ENCODE results near the gene GAD2.
A peak's percentile ranks its signal among the peaks of the same experiment; 100 is the strongest.

Gene GAD2

DNA sequence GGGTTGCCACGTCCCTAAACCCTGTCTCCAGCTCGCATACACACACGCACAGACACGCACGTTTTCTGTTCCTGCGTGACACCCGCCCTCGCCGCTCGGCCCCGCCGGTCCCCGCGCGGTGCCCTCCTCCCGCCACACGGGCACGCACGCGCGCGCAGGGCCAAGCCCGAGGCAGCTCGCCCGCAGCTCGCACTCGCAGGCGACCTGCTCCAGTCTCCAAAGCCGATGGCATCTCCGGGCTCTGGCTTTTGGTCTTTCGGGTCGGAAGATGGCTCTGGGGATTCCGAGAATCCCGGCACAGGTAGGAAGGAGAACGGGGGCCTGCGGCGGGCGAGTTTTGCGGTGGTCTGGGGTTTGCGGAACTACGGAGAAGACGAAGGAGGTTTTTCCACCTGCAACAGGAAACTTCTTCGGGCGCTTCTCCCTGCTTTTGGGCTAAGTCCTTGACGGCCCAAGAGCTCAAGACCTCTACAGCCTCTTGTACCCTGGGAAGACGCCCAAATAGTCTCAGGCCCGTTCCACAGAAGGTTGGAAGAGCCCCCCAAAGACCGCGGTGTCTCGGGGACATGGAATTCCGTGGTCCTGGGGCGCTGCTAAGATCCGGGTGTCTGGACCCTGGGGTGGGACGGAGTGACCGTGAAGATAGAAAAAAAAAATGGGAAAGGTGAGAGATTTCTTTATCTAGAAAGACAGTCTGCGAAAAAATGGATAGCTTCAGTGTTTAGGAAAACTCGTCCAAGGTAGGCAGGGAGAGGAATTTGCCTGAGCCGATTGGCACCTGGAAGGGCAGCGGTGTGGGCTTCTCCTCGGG lies at the start of gene GAD2:
Gene GAD2, plus strand, starts transcription at position 190 of the 811 bp plus-strand sequence. Its CDS starts 36 bp downstream, at position 226.
- Mint-ChIP-seq H3K27ac (no peak within 1 kb of the TSS), H3K4me1 (peaks cover 12% of the 10 kb centered on the region), H3K9me3 (no peaks in the 10 kb centered on the region), H3K27me3 (peaks cover 43% of the 10 kb centered on the region), H3K4me3 (peak within 1 kb of the TSS; percentile 79), H3K36me3 (no peaks in the 10 kb centered on the region)
- DNase-seq (ENCODE audit: low spot score in 2 of 2) (no peak), ATAC-seq (ENCODE audit: low read depth) (no peak)

DNA sequence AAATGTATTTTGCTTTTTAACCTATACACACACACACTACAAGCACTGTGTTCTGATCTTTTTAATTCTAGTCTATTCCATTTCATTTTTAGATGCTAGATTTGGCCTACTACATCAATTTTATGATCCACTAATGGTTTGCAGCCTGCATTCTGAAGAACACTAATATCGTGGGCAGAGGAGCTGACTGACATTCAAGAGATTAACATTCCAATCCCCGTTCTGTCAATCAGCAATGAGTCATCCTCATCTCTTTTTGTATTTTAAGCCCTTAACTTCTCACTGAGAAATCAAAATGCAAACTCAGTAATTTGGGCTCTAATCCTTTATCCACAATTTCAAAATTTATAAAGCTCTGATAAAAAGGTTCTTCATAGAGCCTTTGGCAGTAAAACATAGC lies 47.1 kb upstream of the GAD2 start:
- Mint-ChIP-seq H3K36me3 (no peaks in the 10 kb centered on the region), H3K4me3 (no peak overlapping the region), H3K9me3 (no peaks in the 10 kb centered on the region), H3K27me3 (peaks cover 8% of the 10 kb centered on the region), H3K4me1 (no peaks in the 10 kb centered on the region), H3K27ac (no peak overlapping the region)
- DNase-seq (ENCODE audit: low spot score in 2 of 2) = no peak
- no peak for ATAC-seq (ENCODE audit: low read depth)

DNA sequence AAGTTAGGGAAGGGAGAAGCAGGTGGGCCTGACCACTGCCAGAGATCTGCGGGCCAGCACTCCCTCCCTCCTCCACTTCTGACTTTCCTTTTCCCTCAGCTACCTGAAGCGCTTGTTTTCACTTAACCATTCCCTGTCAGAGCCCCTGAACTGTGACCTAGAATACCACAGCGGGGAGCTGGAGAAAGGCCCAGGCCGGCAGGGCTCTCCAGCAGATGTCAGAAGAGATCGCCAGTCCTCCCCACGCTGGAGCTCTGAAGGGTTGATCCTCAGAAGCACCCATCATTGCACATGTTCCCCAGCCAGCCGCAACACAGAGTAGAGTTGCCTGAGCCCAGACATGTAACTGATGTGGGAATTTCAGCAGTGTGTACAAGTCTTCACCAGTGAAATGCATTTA lies 44.4 kb upstream of the GAD2 start:
- Mint-ChIP-seq H3K9me3 (no peaks in the 10 kb centered on the region), H3K27ac (no peak overlapping the region), H3K36me3 (no peaks in the 10 kb centered on the region), H3K27me3 (peaks cover 8% of the 10 kb centered on the region), H3K4me3 (no peak overlapping the region), H3K4me1 (no peaks in the 10 kb centered on the region)
- no peak for ATAC-seq (ENCODE audit: low read depth)
- DNase-seq (ENCODE audit: low spot score in 2 of 2) = no peak

DNA sequence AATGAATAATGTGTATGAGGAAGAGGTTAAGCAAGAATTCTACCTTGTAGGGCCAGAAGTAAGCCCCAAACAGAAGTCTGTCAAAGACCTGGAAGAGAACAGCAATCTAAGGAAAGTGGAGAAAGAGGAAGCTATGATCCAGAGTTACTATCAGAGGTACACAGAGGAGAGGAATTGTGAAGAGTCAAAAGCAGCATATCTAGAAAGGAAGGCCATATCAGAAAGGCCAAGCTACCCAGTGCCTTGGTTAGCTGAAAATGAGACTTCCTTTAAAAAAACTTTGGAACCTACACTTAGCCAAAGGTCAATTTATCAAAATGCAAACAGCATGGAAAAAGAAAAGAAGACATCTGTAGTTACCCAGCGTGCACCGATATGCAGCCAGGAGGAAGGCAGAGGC lies 42.7 kb upstream of the GAD2 start:
- Mint-ChIP-seq H3K4me3 (no peak overlapping the region), H3K27me3 (peaks cover 10% of the 10 kb centered on the region), H3K9me3 (no peaks in the 10 kb centered on the region), H3K4me1 (no peaks in the 10 kb centered on the region), H3K36me3 (no peaks in the 10 kb centered on the region), H3K27ac (no peak overlapping the region)
- ATAC-seq (ENCODE audit: low read depth) = no peak
- DNase-seq (ENCODE audit: low spot score in 2 of 2) = no peak

DNA sequence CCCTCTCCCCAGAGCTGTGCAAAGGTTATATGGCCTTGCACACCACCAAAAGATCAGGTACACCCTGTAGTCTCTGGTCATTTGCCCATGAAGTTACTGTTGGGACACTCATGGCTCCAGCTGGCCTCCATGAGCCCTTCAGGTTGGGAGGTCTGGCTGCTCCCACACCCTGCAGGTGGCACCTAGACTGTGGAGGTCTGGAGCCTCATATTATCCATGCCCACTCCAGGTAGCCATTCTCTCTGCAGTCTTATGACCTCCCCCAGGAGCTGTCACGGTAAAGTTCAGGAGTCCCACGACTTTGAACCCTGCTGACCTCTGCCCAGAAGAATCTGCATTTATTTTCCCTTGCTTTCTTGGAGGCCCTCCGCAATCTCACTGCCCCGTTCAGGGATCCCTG lies 39.2 kb upstream of the GAD2 start:
- H3K27me3 Mint-ChIP-seq = peaks cover 6% of the 10 kb centered on the region

DNA sequence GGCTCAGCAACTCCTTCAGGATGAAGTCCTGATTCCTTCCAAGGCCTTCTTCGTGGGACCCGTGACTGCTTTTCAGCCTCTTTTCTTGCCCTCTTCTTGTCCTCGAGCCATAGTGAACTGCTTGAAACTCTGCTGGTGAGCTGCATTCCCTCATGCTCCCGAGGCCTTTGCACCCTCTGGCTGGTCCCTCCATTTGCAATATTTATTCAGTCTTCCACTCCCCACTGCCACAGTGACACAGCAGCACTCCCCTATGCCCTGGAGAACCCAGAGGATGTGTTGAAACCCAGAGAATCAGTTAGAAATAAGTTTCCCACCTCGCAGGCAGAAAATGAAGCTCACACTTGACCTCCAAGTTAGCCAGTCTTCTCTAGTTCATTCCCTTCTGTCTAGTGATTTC lies 22.3 kb upstream of the GAD2 start:
- Mint-ChIP-seq H3K4me1 (peaks cover 2% of the 10 kb centered on the region), H3K4me3 (no peak overlapping the region), H3K36me3 (no peaks in the 10 kb centered on the region), H3K27ac (no peak overlapping the region), H3K9me3 (peaks cover 6% of the 10 kb centered on the region), H3K27me3 (peaks cover 6% of the 10 kb centered on the region)
- no peak for DNase-seq (ENCODE audit: low spot score in 2 of 2)
- ATAC-seq (ENCODE audit: low read depth) = no peak

More for the DNA sequence above, 39.2 kb upstream of the GAD2 start:
- Mint-ChIP-seq H3K27ac (no peak overlapping the region), H3K9me3 (no peaks in the 10 kb centered on the region), H3K4me3 (no peak overlapping the region), H3K36me3 (no peaks in the 10 kb centered on the region), H3K4me1 (no peaks in the 10 kb centered on the region)
- ATAC-seq (ENCODE audit: low read depth) (no peak), DNase-seq (ENCODE audit: low spot score in 2 of 2) (no peak)

DNA sequence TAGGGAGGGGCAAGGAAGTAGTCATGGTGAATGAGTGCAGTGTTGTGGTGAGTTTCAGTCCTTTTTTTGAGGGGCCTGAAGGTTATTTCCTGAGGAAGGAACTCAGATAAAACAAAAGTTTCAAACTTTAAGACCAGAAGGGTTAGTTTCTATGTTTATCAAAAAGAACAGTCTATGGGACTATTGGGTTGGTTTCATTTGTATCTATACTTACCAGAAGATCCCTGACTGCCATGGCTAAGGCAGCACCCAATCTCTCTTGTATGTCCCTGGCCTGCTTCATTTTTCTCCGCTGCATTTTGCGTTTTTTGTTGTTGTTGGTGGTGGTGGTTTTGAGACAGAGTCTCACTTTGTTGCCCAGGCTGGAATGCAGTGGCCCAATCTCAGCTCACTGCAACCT lies 19.3 kb upstream of the GAD2 start:
- ATAC-seq (ENCODE audit: low read depth) (no peak), DNase-seq (ENCODE audit: low spot score in 2 of 2) (no peak)
- no peak overlapping the region for H3K4me3 Mint-ChIP-seq
- peaks cover 2% of the 10 kb centered on the region for H3K4me1 Mint-ChIP-seq
- H3K9me3 Mint-ChIP-seq = peaks cover 6% of the 10 kb centered on the region
- no peak overlapping the region for H3K27ac Mint-ChIP-seq
- H3K36me3 Mint-ChIP-seq = no peaks in the 10 kb centered on the region
- H3K27me3 Mint-ChIP-seq = peaks cover 2% of the 10 kb centered on the region

DNA sequence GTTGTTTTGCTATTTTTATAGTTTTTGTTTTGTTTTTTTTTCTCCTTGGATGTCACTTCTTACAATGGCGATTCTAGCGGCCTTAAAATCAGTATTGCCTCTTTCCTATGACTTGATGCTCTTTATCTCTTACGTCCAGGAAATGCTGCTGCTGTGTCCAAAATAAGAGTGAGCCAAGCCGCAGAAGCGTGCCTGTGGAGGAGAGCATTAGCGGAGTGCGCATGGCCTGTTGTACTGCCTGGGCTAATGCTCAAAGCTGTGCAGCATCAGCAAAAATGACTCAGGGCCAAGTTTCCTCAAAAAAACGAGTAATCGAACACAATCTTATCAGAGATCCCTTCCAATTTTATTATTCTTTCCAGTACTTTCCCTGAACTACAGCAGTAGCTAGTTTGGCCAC lies 18.5 kb upstream of the GAD2 start:
- H3K36me3 Mint-ChIP-seq = no peaks in the 10 kb centered on the region
- peaks cover 6% of the 10 kb centered on the region for H3K9me3 Mint-ChIP-seq
- no peak for ATAC-seq (ENCODE audit: low read depth)
- peaks cover 2% of the 10 kb centered on the region for H3K4me1 Mint-ChIP-seq
- DNase-seq (ENCODE audit: low spot score in 2 of 2) = no peak
- peaks cover 3% of the 10 kb centered on the region for H3K27me3 Mint-ChIP-seq
- H3K4me3 Mint-ChIP-seq = no peak overlapping the region
- H3K27ac Mint-ChIP-seq = no peak overlapping the region

DNA sequence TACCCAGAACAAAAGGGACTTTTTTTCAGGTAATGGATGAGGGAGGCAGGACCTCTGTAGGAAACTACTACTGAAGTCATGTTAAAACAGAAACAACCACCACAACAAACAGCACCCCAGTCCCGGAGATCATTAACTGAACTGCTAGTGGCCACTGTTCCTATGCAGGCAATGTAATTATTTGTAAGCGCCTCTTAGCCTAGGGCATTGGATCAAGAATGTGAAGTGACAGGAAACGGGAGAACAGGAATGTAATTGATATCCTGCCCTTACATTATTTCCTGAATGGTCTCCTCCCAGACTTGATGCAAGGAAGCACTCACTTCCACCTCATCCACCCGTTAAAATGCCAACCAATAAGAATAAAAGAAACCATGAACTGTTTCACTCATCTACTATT lies 16.7 kb upstream of the GAD2 start:
- ATAC-seq (ENCODE audit: low read depth) = no peak
- Mint-ChIP-seq H3K27me3 (peaks cover 3% of the 10 kb centered on the region), H3K4me1 (peaks cover 2% of the 10 kb centered on the region), H3K4me3 (no peak overlapping the region), H3K9me3 (peaks cover 6% of the 10 kb centered on the region), H3K36me3 (no peaks in the 10 kb centered on the region), H3K27ac (no peak overlapping the region)
- no peak for DNase-seq (ENCODE audit: low spot score in 2 of 2)

DNA sequence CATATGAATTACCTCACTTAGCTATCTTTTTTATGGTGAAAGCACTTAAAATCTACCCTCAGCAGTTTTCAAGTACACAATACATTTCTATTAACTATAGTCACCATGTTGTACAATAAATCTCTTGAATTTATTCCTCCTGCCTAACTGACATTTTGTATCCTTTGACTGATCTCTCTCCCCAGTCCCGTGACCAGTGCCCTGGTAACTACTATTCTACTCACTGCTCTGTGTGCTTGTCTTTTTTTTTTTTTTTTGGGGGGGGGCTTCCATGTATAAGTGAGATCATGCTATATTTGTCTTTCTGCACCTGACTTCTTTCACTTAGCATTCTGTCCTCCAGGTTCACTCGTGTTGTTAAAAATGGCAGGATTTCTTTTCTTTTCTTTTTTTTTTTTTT lies 11.4 kb upstream of the GAD2 start:
- no peak overlapping the region for H3K27ac Mint-ChIP-seq
- peaks cover 5% of the 10 kb centered on the region for H3K9me3 Mint-ChIP-seq
- no peak for ATAC-seq (ENCODE audit: low read depth)

DNA sequence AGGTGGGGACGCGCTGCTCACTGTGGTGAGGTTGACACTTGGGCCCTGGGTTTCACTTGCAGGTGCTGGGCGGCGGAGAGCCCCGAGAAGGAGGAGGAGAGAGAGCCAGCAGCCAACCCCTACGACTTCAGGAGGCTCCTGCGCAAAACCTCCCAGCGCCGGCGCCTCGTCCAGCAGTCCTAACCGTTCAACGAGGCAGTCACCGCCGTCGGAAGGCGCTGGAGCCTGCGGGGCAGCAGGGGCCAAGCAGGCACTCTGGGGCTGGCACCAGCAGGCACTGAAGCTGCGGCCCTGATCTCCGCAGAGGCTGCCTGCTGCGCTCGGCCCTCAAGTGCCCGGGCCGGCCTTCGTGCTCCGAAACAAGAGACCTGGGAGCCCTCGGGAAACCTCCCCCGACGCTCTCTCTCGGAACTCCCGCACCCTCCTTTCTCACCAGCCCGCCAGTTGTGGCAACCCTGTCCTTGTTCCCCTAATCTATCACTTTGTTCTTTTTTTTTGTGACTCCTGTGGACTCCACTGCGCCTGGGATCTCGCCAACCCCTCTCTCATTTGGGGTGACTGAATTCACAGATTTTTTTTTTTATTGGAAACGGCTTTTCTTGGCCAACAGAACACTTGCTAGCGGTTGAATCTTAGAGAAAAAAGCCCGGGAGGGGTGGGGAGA lies 4.7 kb upstream of the GAD2 start:
- Mint-ChIP-seq H3K27ac (no peak overlapping the region), H3K36me3 (peaks cover 2% of the 10 kb centered on the region), H3K4me3 (no peak overlapping the region), H3K27me3 (peaks cover 21% of the 10 kb centered on the region), H3K4me1 (peaks cover 7% of the 10 kb centered on the region), H3K9me3 (peaks cover 5% of the 10 kb centered on the region)
- DNase-seq (ENCODE audit: low spot score in 2 of 2) (no peak), ATAC-seq (ENCODE audit: low read depth) (no peak)

More for the DNA sequence above, 11.4 kb upstream of the GAD2 start:
- no peak for DNase-seq (ENCODE audit: low spot score in 2 of 2)
- Mint-ChIP-seq H3K4me3 (no peak overlapping the region), H3K4me1 (no peaks in the 10 kb centered on the region), H3K36me3 (peaks cover 2% of the 10 kb centered on the region), H3K27me3 (peaks cover 6% of the 10 kb centered on the region)

DNA sequence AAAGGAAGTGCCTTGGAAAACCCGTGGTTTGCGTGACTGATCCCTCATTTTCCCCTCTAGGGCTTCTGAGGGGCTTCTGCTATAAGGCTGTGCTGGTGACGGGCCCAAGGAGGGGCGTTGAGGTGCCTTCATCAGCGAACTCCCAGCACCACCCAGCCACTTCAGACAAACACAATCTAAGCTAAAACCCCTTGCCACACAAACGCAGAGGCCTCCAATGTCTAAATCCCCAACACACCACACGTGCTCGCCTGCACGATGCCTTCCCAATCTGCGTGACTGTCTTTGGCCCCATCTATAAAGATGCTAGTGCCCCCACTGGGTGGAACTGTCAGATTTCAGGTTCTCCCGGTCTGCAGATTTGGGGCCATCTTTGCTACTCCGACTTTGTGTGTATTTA lies 4.1 kb upstream of the GAD2 start:
- H3K27me3 Mint-ChIP-seq = peaks cover 23% of the 10 kb centered on the region
- no peaks in the 10 kb centered on the region for H3K36me3 Mint-ChIP-seq
- peaks cover under 1% of the 10 kb centered on the region for H3K9me3 Mint-ChIP-seq
- peaks cover 7% of the 10 kb centered on the region for H3K4me1 Mint-ChIP-seq
- DNase-seq (ENCODE audit: low spot score in 2 of 2) (no peak), ATAC-seq (ENCODE audit: low read depth) (no peak)
- H3K27ac Mint-ChIP-seq = no peak overlapping the region
- no peak overlapping the region for H3K4me3 Mint-ChIP-seq

DNA sequence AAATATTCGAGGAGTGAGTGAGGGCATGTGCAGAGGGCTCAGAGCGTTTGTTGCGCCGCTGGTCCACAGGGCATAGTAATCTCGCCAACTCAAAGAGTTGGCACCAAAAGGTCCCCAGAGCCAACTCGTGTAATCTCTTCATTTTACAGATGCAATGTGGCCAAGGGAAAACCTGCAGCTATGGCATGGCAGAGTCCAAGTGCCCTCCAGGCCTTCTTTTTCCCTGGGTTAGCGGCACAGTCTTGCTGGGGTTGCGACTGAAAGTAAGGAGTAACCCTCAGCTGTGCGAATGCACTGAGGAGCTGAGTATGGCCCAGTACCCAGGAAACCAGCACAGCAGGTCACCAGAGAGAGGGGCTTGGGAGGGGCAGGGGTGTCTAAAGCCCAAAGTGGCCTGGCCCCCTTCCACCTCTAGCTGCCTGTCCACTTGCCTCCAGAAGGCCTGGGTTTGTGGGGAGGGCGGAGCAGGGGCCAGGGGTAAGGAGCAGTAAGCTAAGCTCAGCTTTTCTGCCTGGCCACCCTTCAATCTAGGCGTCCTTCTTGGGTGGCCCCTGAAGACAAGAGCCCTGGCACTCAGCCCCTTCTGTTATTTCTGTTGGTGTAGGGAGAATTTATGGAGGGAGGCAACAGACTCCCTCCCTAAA lies 3.3 kb upstream of the GAD2 start:
- H3K4me3 Mint-ChIP-seq = no peak overlapping the region
- DNase-seq (ENCODE audit: low spot score in 2 of 2) = no peak
- H3K4me1 Mint-ChIP-seq = peaks cover 7% of the 10 kb centered on the region
- no peaks in the 10 kb centered on the region for H3K9me3 Mint-ChIP-seq
- no peak overlapping the region for H3K27ac Mint-ChIP-seq
- H3K36me3 Mint-ChIP-seq = no peaks in the 10 kb centered on the region
- no peak for ATAC-seq (ENCODE audit: low read depth)
- H3K27me3 Mint-ChIP-seq = peaks cover 23% of the 10 kb centered on the region

DNA sequence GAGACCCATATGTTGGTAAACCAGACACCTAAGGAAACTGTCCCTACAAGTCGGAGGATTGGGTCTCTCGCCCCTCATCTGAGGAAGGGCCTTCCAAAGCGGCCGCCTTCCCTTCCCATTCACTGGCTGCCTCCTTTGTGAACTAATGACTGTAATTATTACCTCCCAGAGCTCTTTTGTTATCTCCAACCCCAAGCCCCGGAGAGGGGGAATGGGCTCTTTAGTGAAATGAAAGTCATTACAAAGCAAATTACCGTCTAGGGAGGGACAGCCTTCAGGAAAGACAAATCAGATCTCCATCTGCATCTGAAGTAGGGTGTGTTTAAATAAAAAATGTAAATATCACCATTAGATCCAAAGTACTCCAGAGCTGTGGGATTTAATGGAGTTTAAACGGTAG lies 2.6 kb upstream of the GAD2 start:
- H3K4me3 Mint-ChIP-seq = no peak overlapping the region
- peaks cover 11% of the 10 kb centered on the region for H3K4me1 Mint-ChIP-seq
- no peak for ATAC-seq (ENCODE audit: low read depth)
- peaks cover 27% of the 10 kb centered on the region for H3K27me3 Mint-ChIP-seq
- H3K27ac Mint-ChIP-seq = no peak overlapping the region
- no peaks in the 10 kb centered on the region for H3K36me3 Mint-ChIP-seq
- no peak for DNase-seq (ENCODE audit: low spot score in 2 of 2)
- H3K9me3 Mint-ChIP-seq = no peaks in the 10 kb centered on the region

Measured in memory B cell (primary cell).